GM19395 (cell line): ENCODE results near the gene SEC11A.
A peak's percentile ranks its signal among the peaks of the same experiment; 100 is the strongest.

Source experiments
- ATAC-seq: cut with Tn5 transposase; IDR thresholded peaks from one replicate; pipeline ENCODE4 v1.9.1; 2021; ENCODE audit warnings: mild to moderate bottlenecking, moderate library complexity; ENCODE audit not compliant: unreplicated experiment

SEC11A gene

GRCh38 chr15:84740691-84741090 is 24.8 kb upstream of the SEC11A start:
- no peak for ATAC-seq

GRCh38 chr15:84737005-84737404 is 21.1 kb upstream of the SEC11A start:
- ATAC-seq: no peak

GRCh38 chr15:84736375-84736774 is 20.4 kb upstream of the SEC11A start:
- ATAC-seq: peak; percentile 68

GRCh38 chr15:84735480-84736061 is 19.6 kb upstream of the SEC11A start:
- peak; percentile 44 for ATAC-seq

- ATAC-seq: peak; percentile 66
Measured at GRCh38 chr15:84734794-84735479, 19.0 kb upstream of the SEC11A start.

- ATAC-seq: no peak
Measured at GRCh38 chr15:84731774-84732173, 15.8 kb upstream of the SEC11A start.

- ATAC-seq: no peak
Measured at GRCh38 chr15:84727429-84727828, 11.5 kb upstream of the SEC11A start.

- ATAC-seq: no peak
Measured at GRCh38 chr15:84725001-84725491, 9.1 kb upstream of the SEC11A start.

- no peak for ATAC-seq
Measured at GRCh38 chr15:84722628-84723027, 6.7 kb upstream of the SEC11A start.

- no peak for ATAC-seq
Measured at GRCh38 chr15:84721371-84721770, 5.4 kb upstream of the SEC11A start.

GRCh38 chr15:84715441-84716035 is 401 bp downstream of the SEC11A start:
- ATAC-seq: peak; percentile 7

GRCh38 chr15:84714821-84715220 is 1.1 kb downstream of the SEC11A start:
- ATAC-seq: no peak

- no peak for ATAC-seq
Measured at GRCh38 chr15:84714372-84714771, 1.6 kb downstream of the SEC11A start.

- no peak for ATAC-seq
Measured at GRCh38 chr15:84703808-84704207, 12.1 kb downstream of the SEC11A start.

- no peak for ATAC-seq
Measured at GRCh38 chr15:84702961-84703482, 12.9 kb downstream of the SEC11A start.

- no peak for ATAC-seq
Measured at GRCh38 chr15:84699538-84700191, 16.3 kb downstream of the SEC11A start.

- no peak for ATAC-seq
Measured at GRCh38 chr15:84697236-84697990, 18.5 kb downstream of the SEC11A start.

- ATAC-seq: no peak
Measured at GRCh38 chr15:84696757-84697156, 19.2 kb downstream of the SEC11A start.

GRCh38 chr15:84690342-84690741 is 25.6 kb downstream of the SEC11A start:
- ATAC-seq: no peak

GRCh38 chr15:84689858-84690257 is 26.1 kb downstream of the SEC11A start:
- ATAC-seq: no peak

- ATAC-seq: peak; percentile 56
Measured at GRCh38 chr15:84686446-84686845, 29.5 kb downstream of the SEC11A start.
